ENCODE measurements around the gene CAMTA2.
"Not testable (repeated sequence)": the region's sequence is repeated elsewhere in the genome, so short reads cannot be mapped to it uniquely, and the experiment has no call there.

Gene CAMTA2

GRCh38 chr17:4986951-4987766 lies at the start of gene CAMTA2:
CAMTA2 (minus strand) TSS chr17:4987675; CDS start chr17:4986222, 1,453 bp downstream.
- DNase-seq (ENCODE audit: low read depth in 2 of 2) = peak; percentile 79 to 83

GRCh38 chr17:5035315-5035714 lies 47.8 kb upstream of the CAMTA2 start, which contains the start of gene SLC52A1:
SLC52A1 (minus strand) TSS chr17:5035426; CDS start chr17:5034606, 820 bp downstream.
- no peak for DNase-seq (ENCODE audit: low read depth in 2 of 2)

- no peak for DNase-seq (ENCODE audit: low read depth in 2 of 2)
These were observed 47.2 kb upstream of the CAMTA2 start for GRCh38 chr17:5034651-5035050.

GRCh38 chr17:5034063-5034462 lies 46.6 kb upstream of the CAMTA2 start:
- no peak for DNase-seq (ENCODE audit: low read depth in 2 of 2)

- DNase-seq (ENCODE audit: low read depth in 2 of 2) = no peak
These were observed 46.0 kb upstream of the CAMTA2 start for GRCh38 chr17:5033352-5034015.

- no peak for DNase-seq (ENCODE audit: low read depth in 2 of 2)
These were observed 45.4 kb upstream of the CAMTA2 start for GRCh38 chr17:5032865-5033264.

GRCh38 chr17:5031365-5032082 lies 44.0 kb upstream of the CAMTA2 start:
- peak; percentile 72 to 78 for DNase-seq (ENCODE audit: low read depth in 2 of 2)

GRCh38 chr17:5030168-5030567 lies 42.7 kb upstream of the CAMTA2 start:
- not testable (repeated sequence) for DNase-seq (ENCODE audit: low read depth in 2 of 2)

- DNase-seq (ENCODE audit: low read depth in 2 of 2) = no peak
These were observed 40.4 kb upstream of the CAMTA2 start for GRCh38 chr17:5027916-5028315.

- no peak for DNase-seq (ENCODE audit: low read depth in 2 of 2)
These were observed 39.8 kb upstream of the CAMTA2 start for GRCh38 chr17:5027299-5027698.

GRCh38 chr17:5024604-5025003 lies 37.1 kb upstream of the CAMTA2 start:
- DNase-seq (ENCODE audit: low read depth in 2 of 2) = no peak

- no peak for DNase-seq (ENCODE audit: low read depth in 2 of 2)
These were observed 36.2 kb upstream of the CAMTA2 start for GRCh38 chr17:5023588-5024147.

GRCh38 chr17:5022171-5022711 lies 34.8 kb upstream of the CAMTA2 start:
- no peak for DNase-seq (ENCODE audit: low read depth in 2 of 2)

- no peak for DNase-seq (ENCODE audit: low read depth in 2 of 2)
These were observed 33.1 kb upstream of the CAMTA2 start for GRCh38 chr17:5020502-5021023.

GRCh38 chr17:5019475-5019956 lies 32.0 kb upstream of the CAMTA2 start:
- DNase-seq (ENCODE audit: low read depth in 2 of 2) = peak in 1 of 2 donors; percentile 50

- no peak for DNase-seq (ENCODE audit: low read depth in 2 of 2)
These were observed 26.9 kb upstream of the CAMTA2 start for GRCh38 chr17:5014357-5014756.

GRCh38 chr17:5011928-5012327 lies 24.5 kb upstream of the CAMTA2 start:
- DNase-seq (ENCODE audit: low read depth in 2 of 2) = peak; percentile 27 to 29

GRCh38 chr17:5003214-5003867 lies 15.9 kb upstream of the CAMTA2 start:
- DNase-seq (ENCODE audit: low read depth in 2 of 2) = no peak

GRCh38 chr17:5002121-5002788 lies 14.8 kb upstream of the CAMTA2 start:
- no peak for DNase-seq (ENCODE audit: low read depth in 2 of 2)

- DNase-seq (ENCODE audit: low read depth in 2 of 2) = no peak
These were observed 12.8 kb upstream of the CAMTA2 start for GRCh38 chr17:5000237-5000639.
